ENCODE measurements around the gene TDRD7. TPM values are rescaled to one million over a fixed set of nuclear protein-coding genes. Genes with fewer than 3 reads are reported as not detected.

Gene TDRD7
- total and polyA plus RNA-seq, 2 donors from 2014 or later: 7.8 to 15.0 TPM

DNA sequence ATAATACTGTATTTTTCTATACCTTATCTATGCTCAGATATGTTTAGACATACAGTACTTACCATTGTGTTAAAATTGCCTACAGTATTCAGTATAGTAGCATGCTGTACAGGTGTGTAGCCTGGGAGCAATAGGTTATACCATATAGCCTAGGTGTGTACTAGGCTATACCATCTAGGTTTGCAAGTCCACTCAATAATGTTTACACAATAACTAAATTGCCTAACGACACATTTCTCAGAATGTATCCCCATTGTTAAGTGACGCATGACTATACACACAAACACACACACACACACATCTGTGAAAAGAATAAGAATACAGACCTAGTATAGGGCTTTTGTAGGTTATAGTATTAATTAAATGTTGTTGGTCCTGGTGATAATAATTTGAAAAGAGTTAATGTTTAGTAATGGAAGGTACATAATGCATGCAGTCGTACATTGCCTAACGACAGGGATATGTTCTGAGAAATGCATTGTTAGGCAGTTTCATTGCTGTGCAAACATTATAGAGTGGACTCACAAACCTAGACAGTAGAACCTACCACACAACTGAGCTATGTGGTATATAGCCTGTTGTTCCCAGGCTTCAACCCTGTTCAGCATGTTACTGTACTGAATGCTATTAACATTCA, 13.6 kb downstream of the TDRD7 start:
- Histone ChIP-seq H3K9me3 (ENCODE audit: control insufficient read depth in 2 of 3, insufficient read depth in 1 of 3, low read length in 3 of 3) (no peaks in the 10 kb centered on the region), H3K27me3 (ENCODE audit: control insufficient read depth, insufficient read depth, low read length) (no peaks in the 10 kb centered on the region), H3K9ac (ENCODE audit: low read length in 3 of 3) (no peak overlapping the region), H3K27ac (ENCODE audit: low read depth in 2 of 2, low read length in 2 of 2) (no peak overlapping the region), H3K4me1 (ENCODE audit: control insufficient read depth in 2 of 3, insufficient read depth in 2 of 3, low read depth in 1 of 3, low read length in 3 of 3) (no peaks in the 10 kb centered on the region), H3K36me3 (ENCODE audit: control insufficient read depth in 2 of 3, insufficient read depth in 3 of 3, low read length in 3 of 3) (peaks cover 0 to 4% (median 0%) of the 10 kb centered on the region in 3 donors), H3K4me3 (ENCODE audit: low read length in 3 of 3) (no peak overlapping the region)
- no peak for DNase-seq
- intact Hi-C loops (cut with DNase I): no loop called here
- TF ChIP-seq, protein P1, sequence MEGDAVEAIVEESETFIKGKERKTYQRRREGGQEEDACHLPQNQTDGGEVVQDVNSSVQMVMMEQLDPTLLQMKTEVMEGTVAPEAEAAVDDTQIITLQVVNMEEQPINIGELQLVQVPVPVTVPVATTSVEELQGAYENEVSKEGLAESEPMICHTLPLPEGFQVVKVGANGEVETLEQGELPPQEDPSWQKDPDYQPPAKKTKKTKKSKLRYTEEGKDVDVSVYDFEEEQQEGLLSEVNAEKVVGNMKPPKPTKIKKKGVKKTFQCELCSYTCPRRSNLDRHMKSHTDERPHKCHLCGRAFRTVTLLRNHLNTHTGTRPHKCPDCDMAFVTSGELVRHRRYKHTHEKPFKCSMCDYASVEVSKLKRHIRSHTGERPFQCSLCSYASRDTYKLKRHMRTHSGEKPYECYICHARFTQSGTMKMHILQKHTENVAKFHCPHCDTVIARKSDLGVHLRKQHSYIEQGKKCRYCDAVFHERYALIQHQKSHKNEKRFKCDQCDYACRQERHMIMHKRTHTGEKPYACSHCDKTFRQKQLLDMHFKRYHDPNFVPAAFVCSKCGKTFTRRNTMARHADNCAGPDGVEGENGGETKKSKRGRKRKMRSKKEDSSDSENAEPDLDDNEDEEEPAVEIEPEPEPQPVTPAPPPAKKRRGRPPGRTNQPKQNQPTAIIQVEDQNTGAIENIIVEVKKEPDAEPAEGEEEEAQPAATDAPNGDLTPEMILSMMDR (IDR thresholded peaks at IDR 0.05; ENCODE audit: borderline replicate concordance, extremely low read depth, insufficient read depth): no peak
- no peak for FAIRE-seq

DNA sequence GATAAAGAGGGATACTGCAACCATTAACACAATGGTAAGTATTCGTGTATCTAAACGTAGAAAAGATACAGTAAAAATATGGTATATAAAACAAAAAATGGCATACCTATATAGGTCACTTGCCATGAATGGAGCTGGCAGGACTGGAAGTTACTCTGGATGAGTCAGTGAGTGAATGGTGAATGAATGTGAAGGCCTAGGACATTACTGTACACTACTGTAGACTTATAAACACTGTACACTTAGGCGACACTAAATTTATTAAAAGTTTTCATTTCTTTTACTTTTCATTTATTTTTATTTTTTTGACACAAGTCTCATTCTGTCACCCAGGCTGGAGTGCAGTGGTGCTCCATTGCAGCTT, 14.1 kb downstream of the TDRD7 start:
- no peak overlapping the region for H3K27ac ChIP-seq (ENCODE audit: low read depth in 2 of 2, low read length in 2 of 2)
- H3K9me3 ChIP-seq (ENCODE audit: control insufficient read depth in 2 of 3, insufficient read depth in 1 of 3, low read length in 3 of 3): no peaks in the 10 kb centered on the region
- H3K36me3 ChIP-seq (ENCODE audit: control insufficient read depth in 2 of 3, insufficient read depth in 3 of 3, low read length in 3 of 3): peaks cover 0 to 4% (median 2%) of the 10 kb centered on the region in 3 donors
- no peaks in the 10 kb centered on the region for H3K27me3 ChIP-seq (ENCODE audit: control insufficient read depth, insufficient read depth, low read length)
- H3K9ac ChIP-seq (ENCODE audit: low read length in 3 of 3): no peak overlapping the region
- intact Hi-C loops (cut with DNase I): no loop called here
- TF ChIP-seq, protein P1 (IDR thresholded peaks at IDR 0.05; ENCODE audit: borderline replicate concordance, extremely low read depth, insufficient read depth): no peak
- DNase-seq (no peak), FAIRE-seq (no peak)
- no peak overlapping the region for H3K4me3 ChIP-seq (ENCODE audit: low read length in 3 of 3)
- H3K4me1 ChIP-seq (ENCODE audit: control insufficient read depth in 2 of 3, insufficient read depth in 2 of 3, low read depth in 1 of 3, low read length in 3 of 3): no peaks in the 10 kb centered on the region

DNA sequence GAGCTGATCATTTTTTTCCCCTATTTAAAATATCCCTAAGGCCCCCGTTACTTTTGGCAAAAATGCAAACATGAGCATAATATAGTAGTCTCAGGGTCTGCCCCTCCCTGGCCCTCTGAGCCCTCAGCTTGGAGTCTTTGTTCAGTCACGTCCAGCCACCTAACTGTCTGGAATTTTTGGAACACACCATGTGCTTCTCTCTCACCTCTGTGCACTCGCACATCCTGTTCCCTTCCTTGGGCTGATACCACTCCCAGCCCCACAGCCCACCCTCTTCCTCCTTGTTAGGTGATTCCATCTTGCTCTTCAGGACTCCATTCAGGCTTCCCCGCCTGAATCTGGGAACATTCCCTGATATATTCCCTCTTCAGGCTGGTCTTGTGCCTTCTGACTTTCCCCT, 16.0 kb downstream of the TDRD7 start:
- no peak overlapping the region for H3K4me3 ChIP-seq (ENCODE audit: low read length in 3 of 3)
- H3K9me3 ChIP-seq (ENCODE audit: control insufficient read depth in 2 of 3, insufficient read depth in 1 of 3, low read length in 3 of 3): no peaks in the 10 kb centered on the region
- H3K27me3 ChIP-seq (ENCODE audit: control insufficient read depth, insufficient read depth, low read length): no peaks in the 10 kb centered on the region
- no peak overlapping the region for H3K9ac ChIP-seq (ENCODE audit: low read length in 3 of 3)
- FAIRE-seq (no peak), DNase-seq (no peak)
- no peak overlapping the region for H3K27ac ChIP-seq (ENCODE audit: low read depth in 2 of 2, low read length in 2 of 2)
- intact Hi-C loops (cut with DNase I): no loop called here
- peaks cover 0 to 19% (median 15%) of the 10 kb centered on the region in 3 donors for H3K36me3 ChIP-seq (ENCODE audit: control insufficient read depth in 2 of 3, insufficient read depth in 3 of 3, low read length in 3 of 3)
- H3K4me1 ChIP-seq (ENCODE audit: control insufficient read depth in 2 of 3, insufficient read depth in 2 of 3, low read depth in 1 of 3, low read length in 3 of 3): no peaks in the 10 kb centered on the region
- TF ChIP-seq, protein P1 (IDR thresholded peaks at IDR 0.05; ENCODE audit: borderline replicate concordance, extremely low read depth, insufficient read depth): no peak
